Measurements from ENCODE around the gene INTS11. TPM values are rescaled to one million over a fixed set of nuclear protein-coding genes. Genes with fewer than 3 reads are reported as not detected.
A peak's percentile ranks its signal among the peaks of the same experiment; 100 is the strongest.

INTS11 gene
- total and polyA plus RNA-seq, 2 of the 13 experiments (the other 11 are each of a cell fraction or from before 2014, with no cell fraction given) = 52.8 to 94.8 TPM

GRCh38 chr1:1306661-1307260 lies 17.7 kb downstream of the INTS11 start (continued):
- TF ChIP-seq ZNF747 (CRISPR knock-in tag; IDR thresholded peaks at IDR 0.05; ENCODE audit: borderline replicate concordance) (no peak; the same call in 1 of the 2 replicates), ZBTB46 (CRISPR knock-in tag; IDR thresholded peaks at IDR 0.05; ENCODE audit: borderline replicate concordance) (no peak), BCL6 (CRISPR knock-in tag; IDR thresholded peaks at IDR 0.05) (0 out of 2 replicates have a peak, but pooled peaks have one; percentile 15), MBNL3 (CRISPR knock-in tag; conservative IDR thresholded peaks at IDR 0.05) (no peak), DRAP1 (CRISPR knock-in tag; IDR thresholded peaks at IDR 0.05) (no peak), FOSL2 (CRISPR knock-in tag; IDR thresholded peaks at IDR 0.05) (no peak), NR2F2 (IDR thresholded peaks at IDR 0.05; ENCODE audit: borderline replicate concordance, low read depth) (no peak), ZNF576 (CRISPR knock-in tag; IDR thresholded peaks at IDR 0.05) (0 out of 2 replicates have a peak, but pooled peaks have one; percentile 15), HNRNPH1 (optimal IDR thresholded peaks at IDR 0.05; ENCODE audit: low read depth, low read length) (no peak), GLI4 (CRISPR knock-in tag; IDR thresholded peaks at IDR 0.05; ENCODE audit: borderline replicate concordance) (no peak), ZNF703 (CRISPR knock-in tag; IDR thresholded peaks at IDR 0.05; ENCODE audit: borderline replicate concordance) (no peak), NFIB (CRISPR knock-in tag; IDR thresholded peaks at IDR 0.05; ENCODE audit: borderline replicate concordance) (no peak), YEATS4 (CRISPR knock-in tag; IDR thresholded peaks at IDR 0.05; ENCODE audit: borderline replicate concordance) (no peak; the same call in 1 of the 2 replicates), ZNF7 (CRISPR knock-in tag; IDR thresholded peaks at IDR 0.05) (no peak), POLR2AphosphoS2 (IDR thresholded peaks at IDR 0.05; ENCODE audit: low read depth, low read length) (no peak), FLYWCH1 (CRISPR knock-in tag; IDR thresholded peaks at IDR 0.05) (no peak)
- TF ChIP-seq, protein P1, sequence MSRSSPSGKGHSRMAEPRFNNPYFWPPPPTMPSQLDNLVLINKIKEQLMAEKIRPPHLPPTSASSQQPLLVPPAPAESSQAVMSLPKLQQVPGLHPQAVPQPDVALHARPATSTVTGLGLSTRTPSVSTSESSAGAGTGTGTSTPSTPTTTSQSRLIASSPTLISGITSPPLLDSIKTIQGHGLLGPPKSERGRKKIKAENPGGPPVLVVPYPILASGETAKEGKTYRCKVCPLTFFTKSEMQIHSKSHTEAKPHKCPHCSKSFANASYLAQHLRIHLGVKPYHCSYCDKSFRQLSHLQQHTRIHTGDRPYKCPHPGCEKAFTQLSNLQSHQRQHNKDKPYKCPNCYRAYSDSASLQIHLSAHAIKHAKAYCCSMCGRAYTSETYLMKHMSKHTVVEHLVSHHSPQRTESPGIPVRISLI (CRISPR knock-in tag; IDR thresholded peaks at IDR 0.05; ENCODE audit: borderline replicate concordance) = no peak
- TF ChIP-seq, protein P2, sequence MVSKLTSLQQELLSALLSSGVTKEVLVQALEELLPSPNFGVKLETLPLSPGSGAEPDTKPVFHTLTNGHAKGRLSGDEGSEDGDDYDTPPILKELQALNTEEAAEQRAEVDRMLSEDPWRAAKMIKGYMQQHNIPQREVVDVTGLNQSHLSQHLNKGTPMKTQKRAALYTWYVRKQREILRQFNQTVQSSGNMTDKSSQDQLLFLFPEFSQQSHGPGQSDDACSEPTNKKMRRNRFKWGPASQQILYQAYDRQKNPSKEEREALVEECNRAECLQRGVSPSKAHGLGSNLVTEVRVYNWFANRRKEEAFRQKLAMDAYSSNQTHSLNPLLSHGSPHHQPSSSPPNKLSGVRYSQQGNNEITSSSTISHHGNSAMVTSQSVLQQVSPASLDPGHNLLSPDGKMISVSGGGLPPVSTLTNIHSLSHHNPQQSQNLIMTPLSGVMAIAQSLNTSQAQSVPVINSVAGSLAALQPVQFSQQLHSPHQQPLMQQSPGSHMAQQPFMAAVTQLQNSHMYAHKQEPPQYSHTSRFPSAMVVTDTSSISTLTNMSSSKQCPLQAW (CRISPR knock-in tag; IDR thresholded peaks at IDR 0.05) = no peak
- TF ChIP-seq, protein P3, sequence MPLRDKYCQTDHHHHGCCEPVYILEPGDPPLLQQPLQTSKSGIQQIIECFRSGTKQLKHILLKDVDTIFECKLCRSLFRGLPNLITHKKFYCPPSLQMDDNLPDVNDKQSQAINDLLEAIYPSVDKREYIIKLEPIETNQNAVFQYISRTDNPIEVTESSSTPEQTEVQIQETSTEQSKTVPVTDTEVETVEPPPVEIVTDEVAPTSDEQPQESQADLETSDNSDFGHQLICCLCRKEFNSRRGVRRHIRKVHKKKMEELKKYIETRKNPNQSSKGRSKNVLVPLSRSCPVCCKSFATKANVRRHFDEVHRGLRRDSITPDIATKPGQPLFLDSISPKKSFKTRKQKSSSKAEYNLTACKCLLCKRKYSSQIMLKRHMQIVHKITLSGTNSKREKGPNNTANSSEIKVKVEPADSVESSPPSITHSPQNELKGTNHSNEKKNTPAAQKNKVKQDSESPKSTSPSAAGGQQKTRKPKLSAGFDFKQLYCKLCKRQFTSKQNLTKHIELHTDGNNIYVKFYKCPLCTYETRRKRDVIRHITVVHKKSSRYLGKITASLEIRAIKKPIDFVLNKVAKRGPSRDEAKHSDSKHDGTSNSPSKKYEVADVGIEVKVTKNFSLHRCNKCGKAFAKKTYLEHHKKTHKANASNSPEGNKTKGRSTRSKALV (CRISPR knock-in tag; IDR thresholded peaks at IDR 0.05) = no peak
- TF ChIP-seq, protein P4, sequence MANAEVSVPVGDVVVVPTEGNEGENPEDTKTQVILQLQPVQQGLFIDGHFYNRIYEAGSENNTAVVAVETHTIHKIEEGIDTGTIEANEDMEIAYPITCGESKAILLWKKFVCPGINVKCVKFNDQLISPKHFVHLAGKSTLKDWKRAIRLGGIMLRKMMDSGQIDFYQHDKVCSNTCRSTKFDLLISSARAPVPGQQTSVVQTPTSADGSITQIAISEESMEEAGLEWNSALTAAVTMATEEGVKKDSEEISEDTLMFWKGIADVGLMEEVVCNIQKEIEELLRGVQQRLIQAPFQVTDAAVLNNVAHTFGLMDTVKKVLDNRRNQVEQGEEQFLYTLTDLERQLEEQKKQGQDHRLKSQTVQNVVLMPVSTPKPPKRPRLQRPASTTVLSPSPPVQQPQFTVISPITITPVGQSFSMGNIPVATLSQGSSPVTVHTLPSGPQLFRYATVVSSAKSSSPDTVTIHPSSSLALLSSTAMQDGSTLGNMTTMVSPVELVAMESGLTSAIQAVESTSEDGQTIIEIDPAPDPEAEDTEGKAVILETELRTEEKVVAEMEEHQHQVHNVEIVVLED (CRISPR knock-in tag; IDR thresholded peaks at IDR 0.05; ENCODE audit: borderline replicate concordance) = peak; percentile 73; the same call in 1 of the 2 replicates
